ENCODE measurements around the gene KCNT2. TPM values are rescaled to one million over a fixed set of nuclear protein-coding genes. Genes with fewer than 3 reads are reported as not detected.

KCNT2 gene
- total and polyA plus RNA-seq, 10 of the 15 experiments (the other 5 are each of a cell fraction or from before 2014, with no cell fraction given): not detected

- no peak for TF ChIP-seq USF2 (IDR thresholded peaks at IDR 0.05; ENCODE audit: borderline replicate concordance, low read depth, low read length)
Measured at GRCh38 chr1:196497817-196498216, 110.4 kb downstream of the KCNT2 start (continued).

GRCh38 chr1:196494766-196495165 is 113.5 kb downstream of the KCNT2 start:
- in situ Hi-C loops (cut with MboI) (no loop called here), intact Hi-C loops (cut with micrococcal nuclease; ENCODE audit: unreplicated experiment) (no loop called here)
- no peak for FAIRE-seq
- ChIA-PET RAD21 (ENCODE audit: unreplicated experiment) (no interaction called here), CTCF (no interaction called here), SMC1A (ENCODE audit: uncharacterized antibody, unreplicated experiment) (no interaction called here), POLR2A (interaction anchor here (0.6 kb wide), 1 partner anchor 20 kb away, joined by 3 read pairs; no protein-coding TSS in a partner anchor)
- no peak for ATAC-seq
- Histone ChIP-seq H3K79me2 (ENCODE audit: control insufficient read depth, insufficient read depth, low read length) (no peaks in the 10 kb centered on the region), H4K20me1 (ENCODE audit: control insufficient read depth, insufficient read depth) (no peaks in the 10 kb centered on the region), H3K27me3 (replicated peaks in 1 of 2; ENCODE audit: control insufficient read depth in 2 of 2, insufficient read depth in 2 of 2, low read length in 1 of 2) (no peaks in the 10 kb centered on the region), H3K36me3 (ENCODE audit: control insufficient read depth in 2 of 2, insufficient read depth in 2 of 2, low read length in 1 of 2) (no peaks in the 10 kb centered on the region), H3K4me3 (no peak overlapping the region), H3K9me3 (replicated peaks; ENCODE audit: control insufficient read depth, insufficient read depth, low read length) (no peaks in the 10 kb centered on the region), H3K4me2 (ENCODE audit: control insufficient read depth, insufficient read depth) (no peak overlapping the region), H3K9ac (ENCODE audit: control insufficient read depth, insufficient read depth, low read length) (no peak overlapping the region), H3K27ac (ENCODE audit: control insufficient read depth, insufficient read depth) (no peak overlapping the region), H2AFZ (ENCODE audit: control insufficient read depth, low read depth, low read length) (no peak overlapping the region), H3K4me1 (ENCODE audit: control insufficient read depth, insufficient read depth, low read length) (no peaks in the 10 kb centered on the region)
- TF ChIP-seq NFXL1 (IDR thresholded peaks at IDR 0.05; ENCODE audit: borderline replicate concordance) (no peak), BCL11A (IDR thresholded peaks at IDR 0.05; ENCODE audit: low read depth, low read length) (no peak), ZBTB11 (CRISPR knock-in tag; IDR thresholded peaks at IDR 0.05) (no peak), RCOR1 (conservative IDR thresholded peaks at IDR 0.05; ENCODE audit: low read depth, low read length) (no peak), CHD1 (IDR thresholded peaks at IDR 0.05; ENCODE audit: low read depth, low read length) (no peak), BMI1 (IDR thresholded peaks at IDR 0.05; ENCODE audit: borderline replicate concordance) (no peak), ELK1 (IDR thresholded peaks at IDR 0.05; ENCODE audit: low read depth, low read length) (no peak), MLLT1 (IDR thresholded peaks at IDR 0.05) (no peak), NR2C1 (IDR thresholded peaks at IDR 0.05) (no peak)
- DNase-seq (ENCODE audit: low read depth, low spot score): no peak
- BruUV-seq (replicated peaks): no TSS peak
- WGBS (ENCODE audit: insufficient coverage, insufficient replicate concordance, low lambda C conversion rate, missing lambda C conversion rate): 28% methylated on average over 5 of the region's 5 CpGs

All from GM12878 (cell line).